ENCODE data around the gene MAPK10.

DNA sequence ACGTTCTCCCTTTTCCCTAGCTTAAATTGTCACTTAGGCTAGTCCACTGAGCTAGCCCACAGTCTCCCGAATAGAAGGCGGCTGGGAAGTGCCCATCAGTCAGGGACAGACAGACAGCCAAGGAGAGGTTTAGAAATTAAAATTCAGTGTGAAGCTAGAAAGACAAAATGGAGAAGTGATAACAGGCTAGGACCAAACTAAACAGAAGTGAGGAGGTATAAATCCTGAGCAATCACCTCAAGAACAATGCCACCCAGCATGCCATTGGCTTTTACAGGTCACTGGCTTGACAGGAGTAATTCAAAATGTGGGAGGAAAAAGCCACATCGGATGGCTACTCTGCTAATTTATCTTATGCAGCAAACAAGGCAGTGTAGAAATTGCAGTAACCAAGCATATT lies 138.9 kb downstream of the MAPK10 start:
- TF ChIP-seq, protein P1, sequence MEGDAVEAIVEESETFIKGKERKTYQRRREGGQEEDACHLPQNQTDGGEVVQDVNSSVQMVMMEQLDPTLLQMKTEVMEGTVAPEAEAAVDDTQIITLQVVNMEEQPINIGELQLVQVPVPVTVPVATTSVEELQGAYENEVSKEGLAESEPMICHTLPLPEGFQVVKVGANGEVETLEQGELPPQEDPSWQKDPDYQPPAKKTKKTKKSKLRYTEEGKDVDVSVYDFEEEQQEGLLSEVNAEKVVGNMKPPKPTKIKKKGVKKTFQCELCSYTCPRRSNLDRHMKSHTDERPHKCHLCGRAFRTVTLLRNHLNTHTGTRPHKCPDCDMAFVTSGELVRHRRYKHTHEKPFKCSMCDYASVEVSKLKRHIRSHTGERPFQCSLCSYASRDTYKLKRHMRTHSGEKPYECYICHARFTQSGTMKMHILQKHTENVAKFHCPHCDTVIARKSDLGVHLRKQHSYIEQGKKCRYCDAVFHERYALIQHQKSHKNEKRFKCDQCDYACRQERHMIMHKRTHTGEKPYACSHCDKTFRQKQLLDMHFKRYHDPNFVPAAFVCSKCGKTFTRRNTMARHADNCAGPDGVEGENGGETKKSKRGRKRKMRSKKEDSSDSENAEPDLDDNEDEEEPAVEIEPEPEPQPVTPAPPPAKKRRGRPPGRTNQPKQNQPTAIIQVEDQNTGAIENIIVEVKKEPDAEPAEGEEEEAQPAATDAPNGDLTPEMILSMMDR (conservative IDR thresholded peaks at IDR 0.05; ENCODE audit: low read depth in 2 of 2): no peak
- TF ChIP-seq EZH2 (IDR thresholded peaks at IDR 0.05; ENCODE audit: low read depth, unreplicated experiment): no peak
- TF ChIP-seq JUNB (IDR thresholded peaks at IDR 0.05; ENCODE audit: unreplicated experiment): no peak
- no peak for TF ChIP-seq POLR2AphosphoS5 (IDR thresholded peaks at IDR 0.05; ENCODE audit: low read depth)
- TF ChIP-seq, protein P2, sequence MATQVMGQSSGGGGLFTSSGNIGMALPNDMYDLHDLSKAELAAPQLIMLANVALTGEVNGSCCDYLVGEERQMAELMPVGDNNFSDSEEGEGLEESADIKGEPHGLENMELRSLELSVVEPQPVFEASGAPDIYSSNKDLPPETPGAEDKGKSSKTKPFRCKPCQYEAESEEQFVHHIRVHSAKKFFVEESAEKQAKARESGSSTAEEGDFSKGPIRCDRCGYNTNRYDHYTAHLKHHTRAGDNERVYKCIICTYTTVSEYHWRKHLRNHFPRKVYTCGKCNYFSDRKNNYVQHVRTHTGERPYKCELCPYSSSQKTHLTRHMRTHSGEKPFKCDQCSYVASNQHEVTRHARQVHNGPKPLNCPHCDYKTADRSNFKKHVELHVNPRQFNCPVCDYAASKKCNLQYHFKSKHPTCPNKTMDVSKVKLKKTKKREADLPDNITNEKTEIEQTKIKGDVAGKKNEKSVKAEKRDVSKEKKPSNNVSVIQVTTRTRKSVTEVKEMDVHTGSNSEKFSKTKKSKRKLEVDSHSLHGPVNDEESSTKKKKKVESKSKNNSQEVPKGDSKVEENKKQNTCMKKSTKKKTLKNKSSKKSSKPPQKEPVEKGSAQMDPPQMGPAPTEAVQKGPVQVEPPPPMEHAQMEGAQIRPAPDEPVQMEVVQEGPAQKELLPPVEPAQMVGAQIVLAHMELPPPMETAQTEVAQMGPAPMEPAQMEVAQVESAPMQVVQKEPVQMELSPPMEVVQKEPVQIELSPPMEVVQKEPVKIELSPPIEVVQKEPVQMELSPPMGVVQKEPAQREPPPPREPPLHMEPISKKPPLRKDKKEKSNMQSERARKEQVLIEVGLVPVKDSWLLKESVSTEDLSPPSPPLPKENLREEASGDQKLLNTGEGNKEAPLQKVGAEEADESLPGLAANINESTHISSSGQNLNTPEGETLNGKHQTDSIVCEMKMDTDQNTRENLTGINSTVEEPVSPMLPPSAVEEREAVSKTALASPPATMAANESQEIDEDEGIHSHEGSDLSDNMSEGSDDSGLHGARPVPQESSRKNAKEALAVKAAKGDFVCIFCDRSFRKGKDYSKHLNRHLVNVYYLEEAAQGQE (IDR thresholded peaks at IDR 0.05; ENCODE audit: unreplicated experiment): no peak
- TF ChIP-seq CREB1 (CRISPR knock-in tag; IDR thresholded peaks at IDR 0.05; ENCODE audit: low read depth): no peak
- TF ChIP-seq, protein P3, sequence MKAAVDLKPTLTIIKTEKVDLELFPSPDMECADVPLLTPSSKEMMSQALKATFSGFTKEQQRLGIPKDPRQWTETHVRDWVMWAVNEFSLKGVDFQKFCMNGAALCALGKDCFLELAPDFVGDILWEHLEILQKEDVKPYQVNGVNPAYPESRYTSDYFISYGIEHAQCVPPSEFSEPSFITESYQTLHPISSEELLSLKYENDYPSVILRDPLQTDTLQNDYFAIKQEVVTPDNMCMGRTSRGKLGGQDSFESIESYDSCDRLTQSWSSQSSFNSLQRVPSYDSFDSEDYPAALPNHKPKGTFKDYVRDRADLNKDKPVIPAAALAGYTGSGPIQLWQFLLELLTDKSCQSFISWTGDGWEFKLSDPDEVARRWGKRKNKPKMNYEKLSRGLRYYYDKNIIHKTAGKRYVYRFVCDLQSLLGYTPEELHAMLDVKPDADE (IDR thresholded peaks at IDR 0.05): no peak
- TF ChIP-seq EZH2phosphoT487 (IDR thresholded peaks at IDR 0.05; ENCODE audit: unreplicated experiment): no peak
- TF ChIP-seq, protein P4, sequence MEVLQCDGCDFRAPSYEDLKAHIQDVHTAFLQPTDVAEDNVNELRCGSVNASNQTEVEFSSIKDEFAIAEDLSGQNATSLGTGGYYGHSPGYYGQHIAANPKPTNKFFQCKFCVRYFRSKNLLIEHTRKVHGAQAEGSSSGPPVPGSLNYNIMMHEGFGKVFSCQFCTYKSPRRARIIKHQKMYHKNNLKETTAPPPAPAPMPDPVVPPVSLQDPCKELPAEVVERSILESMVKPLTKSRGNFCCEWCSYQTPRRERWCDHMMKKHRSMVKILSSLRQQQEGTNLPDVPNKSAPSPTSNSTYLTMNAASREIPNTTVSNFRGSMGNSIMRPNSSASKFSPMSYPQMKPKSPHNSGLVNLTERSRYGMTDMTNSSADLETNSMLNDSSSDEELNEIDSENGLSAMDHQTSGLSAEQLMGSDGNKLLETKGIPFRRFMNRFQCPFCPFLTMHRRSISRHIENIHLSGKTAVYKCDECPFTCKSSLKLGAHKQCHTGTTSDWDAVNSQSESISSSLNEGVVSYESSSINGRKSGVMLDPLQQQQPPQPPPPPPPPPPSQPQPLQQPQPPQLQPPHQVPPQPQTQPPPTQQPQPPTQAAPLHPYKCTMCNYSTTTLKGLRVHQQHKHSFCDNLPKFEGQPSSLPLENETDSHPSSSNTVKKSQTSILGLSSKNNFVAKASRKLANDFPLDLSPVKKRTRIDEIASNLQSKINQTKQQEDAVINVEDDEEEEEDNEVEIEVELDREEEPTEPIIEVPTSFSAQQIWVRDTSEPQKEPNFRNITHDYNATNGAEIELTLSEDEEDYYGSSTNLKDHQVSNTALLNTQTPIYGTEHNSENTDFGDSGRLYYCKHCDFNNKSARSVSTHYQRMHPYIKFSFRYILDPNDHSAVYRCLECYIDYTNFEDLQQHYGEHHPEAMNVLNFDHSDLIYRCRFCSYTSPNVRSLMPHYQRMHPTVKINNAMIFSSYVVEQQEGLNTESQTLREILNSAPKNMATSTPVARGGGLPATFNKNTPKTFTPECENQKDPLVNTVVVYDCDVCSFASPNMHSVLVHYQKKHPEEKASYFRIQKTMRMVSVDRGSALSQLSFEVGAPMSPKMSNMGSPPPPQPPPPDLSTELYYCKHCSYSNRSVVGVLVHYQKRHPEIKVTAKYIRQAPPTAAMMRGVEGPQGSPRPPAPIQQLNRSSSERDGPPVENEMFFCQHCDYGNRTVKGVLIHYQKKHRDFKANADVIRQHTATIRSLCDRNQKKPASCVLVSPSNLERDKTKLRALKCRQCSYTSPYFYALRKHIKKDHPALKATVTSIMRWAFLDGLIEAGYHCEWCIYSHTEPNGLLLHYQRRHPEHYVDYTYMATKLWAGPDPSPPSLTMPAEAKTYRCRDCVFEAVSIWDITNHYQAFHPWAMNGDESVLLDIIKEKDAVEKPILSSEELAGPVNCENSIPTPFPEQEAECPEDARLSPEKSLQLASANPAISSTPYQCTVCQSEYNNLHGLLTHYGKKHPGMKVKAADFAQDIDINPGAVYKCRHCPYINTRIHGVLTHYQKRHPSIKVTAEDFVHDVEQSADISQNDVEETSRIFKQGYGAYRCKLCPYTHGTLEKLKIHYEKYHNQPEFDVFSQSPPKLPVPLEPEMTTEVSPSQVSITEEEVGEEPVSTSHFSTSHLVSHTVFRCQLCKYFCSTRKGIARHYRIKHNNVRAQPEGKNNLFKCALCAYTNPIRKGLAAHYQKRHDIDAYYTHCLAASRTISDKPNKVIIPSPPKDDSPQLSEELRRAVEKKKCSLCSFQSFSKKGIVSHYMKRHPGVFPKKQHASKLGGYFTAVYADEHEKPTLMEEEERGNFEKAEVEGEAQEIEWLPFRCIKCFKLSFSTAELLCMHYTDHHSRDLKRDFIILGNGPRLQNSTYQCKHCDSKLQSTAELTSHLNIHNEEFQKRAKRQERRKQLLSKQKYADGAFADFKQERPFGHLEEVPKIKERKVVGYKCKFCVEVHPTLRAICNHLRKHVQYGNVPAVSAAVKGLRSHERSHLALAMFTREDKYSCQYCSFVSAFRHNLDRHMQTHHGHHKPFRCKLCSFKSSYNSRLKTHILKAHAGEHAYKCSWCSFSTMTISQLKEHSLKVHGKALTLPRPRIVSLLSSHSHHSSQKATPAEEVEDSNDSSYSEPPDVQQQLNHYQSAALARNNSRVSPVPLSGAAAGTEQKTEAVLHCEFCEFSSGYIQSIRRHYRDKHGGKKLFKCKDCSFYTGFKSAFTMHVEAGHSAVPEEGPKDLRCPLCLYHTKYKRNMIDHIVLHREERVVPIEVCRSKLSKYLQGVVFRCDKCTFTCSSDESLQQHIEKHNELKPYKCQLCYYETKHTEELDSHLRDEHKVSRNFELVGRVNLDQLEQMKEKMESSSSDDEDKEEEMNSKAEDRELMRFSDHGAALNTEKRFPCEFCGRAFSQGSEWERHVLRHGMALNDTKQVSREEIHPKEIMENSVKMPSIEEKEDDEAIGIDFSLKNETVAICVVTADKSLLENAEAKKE (CRISPR knock-in tag; IDR thresholded peaks at IDR 0.05): no peak
- TF ChIP-seq STAT1 (IDR thresholded peaks at IDR 0.05; ENCODE audit: unreplicated experiment): no peak
- TF ChIP-seq NANOG (IDR thresholded peaks at IDR 0.05; ENCODE audit: borderline replicate concordance): no peak
- no peak for TF ChIP-seq ZNF114 (CRISPR knock-in tag; IDR thresholded peaks at IDR 0.05)
- TF ChIP-seq ZNF331 (CRISPR knock-in tag; IDR thresholded peaks at IDR 0.05; ENCODE audit: low read depth): no peak

Measured in GM23338 (cell line).